Measurements from ENCODE around the gene ATP6V1G3.

Gene ATP6V1G3

GRCh38 chr1:198483645-198484044 is 56.8 kb downstream of the ATP6V1G3 start:
- Histone ChIP-seq H3K79me2 (ENCODE audit: low read length) (no peaks in the 10 kb centered on the region), H3K4me3 (ENCODE audit: low read length) (no peak overlapping the region), H3K27me3 (replicated peaks; ENCODE audit: insufficient read depth, low read length) (no peaks in the 10 kb centered on the region), H3F3A (ENCODE audit: insufficient read depth, low read length) (no peaks in the 10 kb centered on the region), H3K27ac (ENCODE audit: low read length) (no peak overlapping the region), H3K4me2 (ENCODE audit: low read depth, low read length) (no peak overlapping the region), H4K20me1 (ENCODE audit: insufficient read depth, low read length) (no peaks in the 10 kb centered on the region), H3K9ac (ENCODE audit: low read length) (no peak overlapping the region), H3K9me3 (replicated peaks; ENCODE audit: insufficient read depth, low read length) (no peaks in the 10 kb centered on the region), H3K9me2 (replicated peaks; ENCODE audit: insufficient read depth, low read length) (no peaks in the 10 kb centered on the region), H3K36me3 (replicated peaks; ENCODE audit: insufficient read depth, low read length) (no peaks in the 10 kb centered on the region), H2AFZ (ENCODE audit: low read length) (no peak overlapping the region), H3K4me1 (ENCODE audit: low read length) (no peaks in the 10 kb centered on the region)
- DNase-seq = no peak
- TF ChIP-seq EZH2 (optimal IDR thresholded peaks at IDR 0.05; ENCODE audit: low read depth, low read length) (no peak), CTCF (IDR thresholded peaks at IDR 0.05; ENCODE audit: low read length) (no peak), EZH2phosphoT487 (IDR thresholded peaks at IDR 0.05; ENCODE audit: low read length) (no peak)

GRCh38 chr1:198483006-198483405 is 57.5 kb downstream of the ATP6V1G3 start:
- no peaks in the 10 kb centered on the region for H4K20me1 ChIP-seq (ENCODE audit: insufficient read depth, low read length)
- H3K9me3 ChIP-seq (replicated peaks; ENCODE audit: insufficient read depth, low read length) = no peaks in the 10 kb centered on the region
- no peak overlapping the region for H3K27ac ChIP-seq (ENCODE audit: low read length)
- no peaks in the 10 kb centered on the region for H3K36me3 ChIP-seq (replicated peaks; ENCODE audit: insufficient read depth, low read length)
- no peak overlapping the region for H3K4me3 ChIP-seq (ENCODE audit: low read length)
- DNase-seq = no peak
- no peaks in the 10 kb centered on the region for H3K79me2 ChIP-seq (ENCODE audit: low read length)
- no peak overlapping the region for H3K9ac ChIP-seq (ENCODE audit: low read length)
- H3K9me2 ChIP-seq (replicated peaks; ENCODE audit: insufficient read depth, low read length) = no peaks in the 10 kb centered on the region
- H3F3A ChIP-seq (ENCODE audit: insufficient read depth, low read length) = no peaks in the 10 kb centered on the region
- TF ChIP-seq EZH2 (optimal IDR thresholded peaks at IDR 0.05; ENCODE audit: low read depth, low read length) = no peak
- TF ChIP-seq CTCF (IDR thresholded peaks at IDR 0.05; ENCODE audit: low read length) = no peak
- TF ChIP-seq EZH2phosphoT487 (IDR thresholded peaks at IDR 0.05; ENCODE audit: low read length) = no peak
- no peak overlapping the region for H2AFZ ChIP-seq (ENCODE audit: low read length)
- no peaks in the 10 kb centered on the region for H3K27me3 ChIP-seq (replicated peaks; ENCODE audit: insufficient read depth, low read length)
- no peaks in the 10 kb centered on the region for H3K4me1 ChIP-seq (ENCODE audit: low read length)
- no peak overlapping the region for H3K4me2 ChIP-seq (ENCODE audit: low read depth, low read length)

GRCh38 chr1:198481661-198482060 is 58.8 kb downstream of the ATP6V1G3 start:
- Histone ChIP-seq H3K4me1 (ENCODE audit: low read length) (no peaks in the 10 kb centered on the region), H3K36me3 (replicated peaks; ENCODE audit: insufficient read depth, low read length) (no peaks in the 10 kb centered on the region), H3K27ac (ENCODE audit: low read length) (no peak overlapping the region), H3K4me3 (ENCODE audit: low read length) (no peak overlapping the region), H3K4me2 (ENCODE audit: low read depth, low read length) (no peak overlapping the region), H2AFZ (ENCODE audit: low read length) (no peak overlapping the region), H3K27me3 (replicated peaks; ENCODE audit: insufficient read depth, low read length) (no peaks in the 10 kb centered on the region), H3F3A (ENCODE audit: insufficient read depth, low read length) (no peaks in the 10 kb centered on the region), H3K9me2 (replicated peaks; ENCODE audit: insufficient read depth, low read length) (no peaks in the 10 kb centered on the region), H3K79me2 (ENCODE audit: low read length) (no peaks in the 10 kb centered on the region), H4K20me1 (ENCODE audit: insufficient read depth, low read length) (no peaks in the 10 kb centered on the region), H3K9ac (ENCODE audit: low read length) (no peak overlapping the region), H3K9me3 (replicated peaks; ENCODE audit: insufficient read depth, low read length) (no peaks in the 10 kb centered on the region)
- no peak for DNase-seq
- no peak for TF ChIP-seq CTCF (IDR thresholded peaks at IDR 0.05; ENCODE audit: low read length)
- TF ChIP-seq EZH2phosphoT487 (IDR thresholded peaks at IDR 0.05; ENCODE audit: low read length) = no peak
- no peak for TF ChIP-seq EZH2 (optimal IDR thresholded peaks at IDR 0.05; ENCODE audit: low read depth, low read length)

Measured in MM.1S (cell line).